WTC11 (cell line): ENCODE measurements around the gene FAM53A. TPM values are rescaled to one million over a fixed set of nuclear protein-coding genes. Genes with fewer than 3 reads are reported as not detected.

Source experiments
- ATAC-seq: fragments of 200-7000 bp; cut with Tn5 transposase; 2 replicates; pipeline ENCODE4 v1.10.0; 2021; ENCODE audit warnings: mild to moderate bottlenecking, moderate library complexity
- CTCF ChIA-PET: fragments of 300-600 bp; sonication (Branson Sonifier 250); formaldehyde crosslinking; loops from one replicate; lab custom pipeline; 2021; ENCODE audit warnings: antibody characterized with exemption; lab: Charles Lee
- POLR2A ChIA-PET: fragments of 350-600 bp; sonication (Branson Sonifier 250); formaldehyde crosslinking; loops from one replicate; lab custom pipeline; 2021; ENCODE audit warnings: antibody characterized with exemption; lab: Charles Lee
- DNase-seq: peaks from one replicate; pipeline ENCODE4 v3.0.0; 2021; ENCODE audit warnings: low spot score
- H3K27ac Mint-ChIP-seq: 2 replicates; pipeline ENCODE4 v1.8.0; 2021; ENCODE audit warnings: mixed read lengths
- H3K27me3 Mint-ChIP-seq: 2 replicates; pipeline ENCODE4 v1.8.0; 2021; ENCODE audit warnings: low read depth, mild to moderate bottlenecking, moderate library complexity, mixed read lengths
- H3K36me3 Mint-ChIP-seq: 2 replicates; pipeline ENCODE4 v1.8.0; 2021; ENCODE audit warnings: mixed read lengths
- H3K4me1 Mint-ChIP-seq: 2 replicates; pipeline ENCODE4 v1.8.0; 2022; ENCODE audit warnings: mixed read lengths
- H3K4me3 Mint-ChIP-seq: 2 replicates; pipeline ENCODE4 v1.8.0; 2021; ENCODE audit warnings: mild to moderate bottlenecking, moderate library complexity, mixed read lengths
- H3K9me3 Mint-ChIP-seq: 2 replicates; pipeline ENCODE4 v1.8.0; 2021; ENCODE audit warnings: mixed read lengths
- FOXJ3 ChIP-seq: sonication (generic); formaldehyde crosslinking; IDR thresholded peaks from 2 replicates; pipeline ENCODE4 v1.9.0; 2021; ENCODE audit warnings: missing genetic modification reagents, mild to moderate bottlenecking, borderline replicate concordance
- FOXK1 ChIP-seq: sonication (generic); formaldehyde crosslinking; IDR thresholded peaks from 2 replicates; pipeline ENCODE4 v1.8.0; 2022; ENCODE audit warnings: mild to moderate bottlenecking, moderate library complexity, missing genetic modification reagents
- NFATC4 ChIP-seq: fragments of 250-450 bp; sonication (Bioruptor Pico); IDR thresholded peaks from 2 replicates; pipeline ENCODE4 v1.9.0; 2021; ENCODE audit warnings: mild to moderate bottlenecking
- NFE2L1 ChIP-seq: sonication (generic); formaldehyde crosslinking; IDR thresholded peaks from 2 replicates; pipeline ENCODE4 v1.8.1; 2023; ENCODE audit warnings: missing genetic modification reagents
- NFYB ChIP-seq: sonication (generic); formaldehyde crosslinking; conservative IDR thresholded peaks from 2 replicates; pipeline ENCODE4 v1.8.0; 2022; ENCODE audit warnings: low read depth, missing genetic modification reagents
- TCF7 ChIP-seq: sonication (generic); formaldehyde crosslinking; IDR thresholded peaks from 2 replicates; pipeline ENCODE4 v1.8.0; 2022; ENCODE audit warnings: mild to moderate bottlenecking, low read depth, missing genetic modification reagents, moderate library complexity
- TEAD1 ChIP-seq: sonication (generic); formaldehyde crosslinking; IDR thresholded peaks from 2 replicates; pipeline ENCODE4 v1.8.0; 2022; ENCODE audit warnings: mild to moderate bottlenecking, missing genetic modification reagents
- ZNF138 ChIP-seq: sonication (generic); formaldehyde crosslinking; conservative IDR thresholded peaks from 2 replicates; pipeline ENCODE4 v1.8.1; 2022; ENCODE audit warnings: mild to moderate bottlenecking, moderate library complexity, missing genetic modification reagents
- ZNF423 ChIP-seq: fragments of 250-450 bp; sonication (Bioruptor Pico); IDR thresholded peaks from 2 replicates; pipeline ENCODE4 v2.1.2; 2022; ENCODE audit warnings: mild to moderate bottlenecking, moderate library complexity
- total RNA-seq: library from RNA; stranded (reverse); gene quantifications from 3 replicates; pipeline ENCODE4 v1.2.3, GENCODE V29; 2021
- TF ChIP-seq, protein P1 (sequence below): sonication (generic); formaldehyde crosslinking; IDR thresholded peaks from 2 replicates; pipeline ENCODE4 v1.8.0; 2022; ENCODE audit warnings: missing genetic modification reagents
- TF ChIP-seq, protein P2 (sequence below): sonication (generic); formaldehyde crosslinking; IDR thresholded peaks from 2 replicates; pipeline ENCODE4 v1.8.1; 2022; ENCODE audit warnings: mild to moderate bottlenecking, moderate library complexity, missing genetic modification reagents
- TF ChIP-seq, protein P3 (sequence below): sonication (generic); formaldehyde crosslinking; IDR thresholded peaks from 2 replicates; pipeline ENCODE4 v1.8.0; 2022; ENCODE audit warnings: mild to moderate bottlenecking, missing genetic modification reagents
- TF ChIP-seq, protein P4 (sequence below): sonication (generic); formaldehyde crosslinking; IDR thresholded peaks from 2 replicates; pipeline ENCODE4 v1.8.0; 2023; ENCODE audit warnings: missing genetic modification reagents, mild to moderate bottlenecking, borderline replicate concordance
- TF ChIP-seq, protein P5 (sequence below): sonication (generic); formaldehyde crosslinking; IDR thresholded peaks from 2 replicates; pipeline ENCODE4 v1.8.1; 2023; ENCODE audit warnings: mild to moderate bottlenecking, missing genetic modification reagents
- TF ChIP-seq, protein P6 (sequence below): sonication (generic); formaldehyde crosslinking; IDR thresholded peaks from 2 replicates; pipeline ENCODE4 v1.8.1; 2022; ENCODE audit warnings: low read depth, mild to moderate bottlenecking, moderate library complexity, missing genetic modification reagents, borderline replicate concordance

The FAM53A gene
- total RNA-seq, 1 experiment from 2014 or later = 2.9 TPM

DNA sequence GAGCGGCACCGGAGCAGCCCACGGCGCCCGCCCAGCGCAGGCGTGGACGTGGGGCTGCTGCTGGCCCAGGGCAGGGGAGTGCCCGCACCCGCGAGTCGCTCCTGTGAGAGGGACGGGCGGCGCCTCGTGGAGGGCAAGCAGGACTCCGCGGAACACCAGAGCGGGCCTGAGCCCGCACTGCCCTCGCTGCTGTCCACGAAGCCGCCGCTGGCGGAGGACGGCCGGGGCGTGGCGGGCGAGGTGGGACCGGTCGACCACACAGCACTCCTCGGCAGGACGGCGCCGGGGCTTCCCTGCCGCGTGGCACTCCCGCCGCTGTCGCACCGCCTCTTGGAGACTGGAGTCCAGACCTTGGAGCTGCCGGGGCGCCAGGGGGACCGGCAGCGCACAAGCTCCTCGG is 29.0 kb downstream of the FAM53A start (continued):
- TF ChIP-seq, protein P1, sequence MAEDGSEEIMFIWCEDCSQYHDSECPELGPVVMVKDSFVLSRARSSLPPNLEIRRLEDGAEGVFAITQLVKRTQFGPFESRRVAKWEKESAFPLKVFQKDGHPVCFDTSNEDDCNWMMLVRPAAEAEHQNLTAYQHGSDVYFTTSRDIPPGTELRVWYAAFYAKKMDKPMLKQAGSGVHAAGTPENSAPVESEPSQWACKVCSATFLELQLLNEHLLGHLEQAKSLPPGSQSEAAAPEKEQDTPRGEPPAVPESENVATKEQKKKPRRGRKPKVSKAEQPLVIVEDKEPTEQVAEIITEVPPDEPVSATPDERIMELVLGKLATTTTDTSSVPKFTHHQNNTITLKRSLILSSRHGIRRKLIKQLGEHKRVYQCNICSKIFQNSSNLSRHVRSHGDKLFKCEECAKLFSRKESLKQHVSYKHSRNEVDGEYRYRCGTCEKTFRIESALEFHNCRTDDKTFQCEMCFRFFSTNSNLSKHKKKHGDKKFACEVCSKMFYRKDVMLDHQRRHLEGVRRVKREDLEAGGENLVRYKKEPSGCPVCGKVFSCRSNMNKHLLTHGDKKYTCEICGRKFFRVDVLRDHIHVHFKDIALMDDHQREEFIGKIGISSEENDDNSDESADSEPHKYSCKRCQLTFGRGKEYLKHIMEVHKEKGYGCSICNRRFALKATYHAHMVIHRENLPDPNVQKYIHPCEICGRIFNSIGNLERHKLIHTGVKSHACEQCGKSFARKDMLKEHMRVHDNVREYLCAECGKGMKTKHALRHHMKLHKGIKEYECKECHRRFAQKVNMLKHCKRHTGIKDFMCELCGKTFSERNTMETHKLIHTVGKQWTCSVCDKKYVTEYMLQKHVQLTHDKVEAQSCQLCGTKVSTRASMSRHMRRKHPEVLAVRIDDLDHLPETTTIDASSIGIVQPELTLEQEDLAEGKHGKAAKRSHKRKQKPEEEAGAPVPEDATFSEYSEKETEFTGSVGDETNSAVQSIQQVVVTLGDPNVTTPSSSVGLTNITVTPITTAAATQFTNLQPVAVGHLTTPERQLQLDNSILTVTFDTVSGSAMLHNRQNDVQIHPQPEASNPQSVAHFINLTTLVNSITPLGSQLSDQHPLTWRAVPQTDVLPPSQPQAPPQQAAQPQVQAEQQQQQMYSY (CRISPR knock-in tag) = no peak
- TF ChIP-seq NFYB = no peak
- TF ChIP-seq ZNF423 = no peak
- no peak for TF ChIP-seq TEAD1 (CRISPR knock-in tag)
- TF ChIP-seq, protein P2, sequence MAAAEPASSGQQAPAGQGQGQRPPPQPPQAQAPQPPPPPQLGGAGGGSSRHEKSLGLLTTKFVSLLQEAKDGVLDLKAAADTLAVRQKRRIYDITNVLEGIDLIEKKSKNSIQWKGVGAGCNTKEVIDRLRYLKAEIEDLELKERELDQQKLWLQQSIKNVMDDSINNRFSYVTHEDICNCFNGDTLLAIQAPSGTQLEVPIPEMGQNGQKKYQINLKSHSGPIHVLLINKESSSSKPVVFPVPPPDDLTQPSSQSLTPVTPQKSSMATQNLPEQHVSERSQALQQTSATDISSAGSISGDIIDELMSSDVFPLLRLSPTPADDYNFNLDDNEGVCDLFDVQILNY (CRISPR knock-in tag) = no peak
- TF ChIP-seq, protein P3, sequence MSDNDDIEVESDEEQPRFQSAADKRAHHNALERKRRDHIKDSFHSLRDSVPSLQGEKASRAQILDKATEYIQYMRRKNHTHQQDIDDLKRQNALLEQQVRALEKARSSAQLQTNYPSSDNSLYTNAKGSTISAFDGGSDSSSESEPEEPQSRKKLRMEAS (CRISPR knock-in tag) = no peak
- TF ChIP-seq NFATC4 (CRISPR knock-in tag) = no peak
- TF ChIP-seq, protein P4, sequence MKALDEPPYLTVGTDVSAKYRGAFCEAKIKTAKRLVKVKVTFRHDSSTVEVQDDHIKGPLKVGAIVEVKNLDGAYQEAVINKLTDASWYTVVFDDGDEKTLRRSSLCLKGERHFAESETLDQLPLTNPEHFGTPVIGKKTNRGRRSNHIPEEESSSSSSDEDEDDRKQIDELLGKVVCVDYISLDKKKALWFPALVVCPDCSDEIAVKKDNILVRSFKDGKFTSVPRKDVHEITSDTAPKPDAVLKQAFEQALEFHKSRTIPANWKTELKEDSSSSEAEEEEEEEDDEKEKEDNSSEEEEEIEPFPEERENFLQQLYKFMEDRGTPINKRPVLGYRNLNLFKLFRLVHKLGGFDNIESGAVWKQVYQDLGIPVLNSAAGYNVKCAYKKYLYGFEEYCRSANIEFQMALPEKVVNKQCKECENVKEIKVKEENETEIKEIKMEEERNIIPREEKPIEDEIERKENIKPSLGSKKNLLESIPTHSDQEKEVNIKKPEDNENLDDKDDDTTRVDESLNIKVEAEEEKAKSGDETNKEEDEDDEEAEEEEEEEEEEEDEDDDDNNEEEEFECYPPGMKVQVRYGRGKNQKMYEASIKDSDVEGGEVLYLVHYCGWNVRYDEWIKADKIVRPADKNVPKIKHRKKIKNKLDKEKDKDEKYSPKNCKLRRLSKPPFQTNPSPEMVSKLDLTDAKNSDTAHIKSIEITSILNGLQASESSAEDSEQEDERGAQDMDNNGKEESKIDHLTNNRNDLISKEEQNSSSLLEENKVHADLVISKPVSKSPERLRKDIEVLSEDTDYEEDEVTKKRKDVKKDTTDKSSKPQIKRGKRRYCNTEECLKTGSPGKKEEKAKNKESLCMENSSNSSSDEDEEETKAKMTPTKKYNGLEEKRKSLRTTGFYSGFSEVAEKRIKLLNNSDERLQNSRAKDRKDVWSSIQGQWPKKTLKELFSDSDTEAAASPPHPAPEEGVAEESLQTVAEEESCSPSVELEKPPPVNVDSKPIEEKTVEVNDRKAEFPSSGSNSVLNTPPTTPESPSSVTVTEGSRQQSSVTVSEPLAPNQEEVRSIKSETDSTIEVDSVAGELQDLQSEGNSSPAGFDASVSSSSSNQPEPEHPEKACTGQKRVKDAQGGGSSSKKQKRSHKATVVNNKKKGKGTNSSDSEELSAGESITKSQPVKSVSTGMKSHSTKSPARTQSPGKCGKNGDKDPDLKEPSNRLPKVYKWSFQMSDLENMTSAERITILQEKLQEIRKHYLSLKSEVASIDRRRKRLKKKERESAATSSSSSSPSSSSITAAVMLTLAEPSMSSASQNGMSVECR (CRISPR knock-in tag) = no peak
- no peak for TF ChIP-seq FOXJ3 (CRISPR knock-in tag)

DNA sequence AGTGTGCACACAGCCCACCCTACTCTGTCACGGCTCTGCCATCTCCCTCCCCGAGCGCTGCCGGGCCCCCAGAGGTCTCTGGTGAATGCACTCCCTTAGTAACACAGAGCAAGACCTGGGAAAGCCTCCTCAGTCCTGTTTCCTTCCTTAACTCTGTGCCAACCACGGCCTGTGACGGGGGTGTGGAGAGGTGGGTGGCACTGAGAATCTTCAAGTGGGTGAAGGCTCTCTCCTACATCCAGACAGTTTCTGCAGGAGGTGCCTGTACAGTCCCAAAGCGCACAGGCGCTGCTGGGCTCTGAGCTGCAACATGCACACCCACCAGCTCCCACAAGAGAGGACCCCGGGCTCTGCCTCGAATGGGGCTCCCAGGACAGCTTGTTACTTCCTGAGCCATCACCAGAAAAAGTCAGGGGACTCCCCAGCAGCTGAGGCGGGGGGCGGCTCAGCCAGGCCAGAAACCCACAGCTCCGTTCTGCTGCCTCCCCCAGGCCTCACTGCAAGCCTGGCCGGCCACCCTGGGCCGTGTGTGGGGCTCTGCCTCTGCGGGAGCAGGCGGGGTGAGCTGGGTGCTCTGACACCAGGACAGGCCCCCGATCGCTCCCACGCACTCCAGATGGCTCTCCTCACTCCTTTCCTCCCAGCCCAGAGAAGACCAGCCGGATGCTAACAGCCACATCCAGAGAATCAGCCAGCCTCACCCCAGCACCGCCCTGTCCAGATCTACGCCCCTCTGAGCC is 29.7 kb downstream of the FAM53A start:
- Mint-ChIP-seq H3K36me3 (no peaks in the 10 kb centered on the region), H3K4me3 (no peak overlapping the region), H3K4me1 (no peaks in the 10 kb centered on the region; the same call in 1 of the 2 replicates), H3K27ac (0 out of 2 replicates have a peak overlapping the region, but pooled peaks have one; percentile 49), H3K9me3 (no peaks in the 10 kb centered on the region), H3K27me3 (no peaks in the 10 kb centered on the region)
- POLR2A ChIA-PET = no interaction called here
- DNase-seq (no peak), ATAC-seq (no peak)
- CTCF ChIA-PET = interaction anchor here (1.1 to 1.2 kb wide), 2 partner anchors 25 to 39 kb away, joined by 3 to 5 read pairs; no protein-coding TSS in a partner anchor
- no peak for TF ChIP-seq NFE2L1 (CRISPR knock-in tag)
- no peak for TF ChIP-seq TCF7 (CRISPR knock-in tag)
- TF ChIP-seq, protein P5, sequence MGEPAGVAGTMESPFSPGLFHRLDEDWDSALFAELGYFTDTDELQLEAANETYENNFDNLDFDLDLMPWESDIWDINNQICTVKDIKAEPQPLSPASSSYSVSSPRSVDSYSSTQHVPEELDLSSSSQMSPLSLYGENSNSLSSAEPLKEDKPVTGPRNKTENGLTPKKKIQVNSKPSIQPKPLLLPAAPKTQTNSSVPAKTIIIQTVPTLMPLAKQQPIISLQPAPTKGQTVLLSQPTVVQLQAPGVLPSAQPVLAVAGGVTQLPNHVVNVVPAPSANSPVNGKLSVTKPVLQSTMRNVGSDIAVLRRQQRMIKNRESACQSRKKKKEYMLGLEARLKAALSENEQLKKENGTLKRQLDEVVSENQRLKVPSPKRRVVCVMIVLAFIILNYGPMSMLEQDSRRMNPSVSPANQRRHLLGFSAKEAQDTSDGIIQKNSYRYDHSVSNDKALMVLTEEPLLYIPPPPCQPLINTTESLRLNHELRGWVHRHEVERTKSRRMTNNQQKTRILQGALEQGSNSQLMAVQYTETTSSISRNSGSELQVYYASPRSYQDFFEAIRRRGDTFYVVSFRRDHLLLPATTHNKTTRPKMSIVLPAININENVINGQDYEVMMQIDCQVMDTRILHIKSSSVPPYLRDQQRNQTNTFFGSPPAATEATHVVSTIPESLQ = no peak
- no peak for TF ChIP-seq FOXK1
- TF ChIP-seq, protein P6, sequence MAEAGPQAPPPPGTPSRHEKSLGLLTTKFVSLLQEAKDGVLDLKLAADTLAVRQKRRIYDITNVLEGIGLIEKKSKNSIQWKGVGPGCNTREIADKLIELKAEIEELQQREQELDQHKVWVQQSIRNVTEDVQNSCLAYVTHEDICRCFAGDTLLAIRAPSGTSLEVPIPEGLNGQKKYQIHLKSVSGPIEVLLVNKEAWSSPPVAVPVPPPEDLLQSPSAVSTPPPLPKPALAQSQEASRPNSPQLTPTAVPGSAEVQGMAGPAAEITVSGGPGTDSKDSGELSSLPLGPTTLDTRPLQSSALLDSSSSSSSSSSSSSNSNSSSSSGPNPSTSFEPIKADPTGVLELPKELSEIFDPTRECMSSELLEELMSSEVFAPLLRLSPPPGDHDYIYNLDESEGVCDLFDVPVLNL (CRISPR knock-in tag) = no peak
- no peak for TF ChIP-seq ZNF138
